Hindlimb muscle (tissue), 1 donor: Measurements from ENCODE around the gene IL21. TPM values are rescaled to one million over a fixed set of nuclear protein-coding genes. Genes with fewer than 3 reads are reported as not detected.
"Not testable (repeated sequence)": the region's sequence is repeated elsewhere in the genome, so short reads cannot be mapped to it uniquely, and the experiment has no call there.

Experiments used
- DNase-seq: peaks from one replicate; pipeline ENCODE4 v3.0.0-alpha.2; 2013
- polyA plus RNA-seq: library from polyadenylated mRNA; unstranded; fragments of 120-200 nt; gene quantifications from one replicate; pipeline ENCODE4 v1.2.1, GENCODE V29; 2013; ENCODE audit not compliant: insufficient read length

IL21 gene
- polyA plus RNA-seq, 1 donor, result not detected

DNA sequence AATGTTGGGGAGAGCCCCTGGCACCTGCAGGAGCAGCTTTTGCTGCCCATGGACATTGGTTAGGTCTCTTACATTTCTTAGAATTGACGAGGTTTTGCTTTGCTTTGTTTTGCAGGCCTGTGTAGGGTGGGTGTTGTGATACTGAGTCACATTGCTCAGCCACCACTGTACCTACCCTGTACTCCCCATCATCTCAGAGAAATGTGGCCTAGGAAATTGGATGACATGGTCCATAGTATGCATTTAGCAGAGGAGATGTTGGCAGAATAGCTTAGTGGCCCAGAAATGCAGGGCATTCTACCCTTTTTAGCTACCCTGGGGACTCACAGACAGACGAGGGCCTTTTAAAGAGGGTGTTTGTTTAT, 43.7 kb downstream of the IL21 start:
- no peak for DNase-seq

DNA sequence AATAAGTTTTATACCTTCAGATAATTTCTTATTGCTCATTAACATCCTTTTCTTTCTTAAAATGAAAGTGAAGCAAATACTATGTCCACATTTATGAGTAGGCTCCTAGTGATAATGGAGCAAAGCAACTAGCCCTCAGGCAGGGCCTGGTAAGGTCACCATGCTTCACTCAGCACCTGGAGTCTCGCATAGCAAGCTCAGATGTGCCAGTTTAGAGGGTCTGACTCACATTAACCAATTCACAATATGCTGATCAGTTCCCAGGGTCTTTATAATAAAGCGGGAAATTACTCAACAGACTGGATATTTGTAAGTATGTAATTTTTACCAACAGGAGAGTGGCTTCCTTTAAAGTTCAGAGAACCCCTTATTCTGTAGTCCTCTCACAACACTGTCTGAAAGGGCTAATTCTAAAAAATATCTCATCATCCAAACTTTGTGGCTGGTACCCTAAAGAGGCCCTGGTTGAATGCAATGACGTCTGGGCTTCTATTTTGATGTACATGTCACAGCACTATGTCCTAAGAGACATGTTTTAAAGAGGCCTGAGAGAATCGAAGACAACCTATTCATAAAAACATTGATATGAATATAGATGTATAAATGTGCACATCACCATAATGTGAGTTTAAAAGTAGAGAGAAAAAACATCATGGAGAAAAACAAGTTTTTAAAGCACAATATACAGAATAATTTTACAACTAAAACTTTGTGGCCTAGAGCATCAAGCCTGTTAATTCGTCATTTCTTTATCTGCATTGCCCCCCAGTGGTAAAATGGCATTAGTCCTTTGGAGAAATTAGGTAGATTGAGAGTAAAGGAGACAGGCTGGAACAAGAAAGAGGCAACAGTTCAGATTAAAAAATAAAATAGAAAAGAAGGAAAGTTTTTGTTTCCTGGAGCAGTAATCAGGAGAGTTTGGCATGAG, 44.3 kb downstream of the IL21 start:
- peak; percentile 24 for DNase-seq

DNA sequence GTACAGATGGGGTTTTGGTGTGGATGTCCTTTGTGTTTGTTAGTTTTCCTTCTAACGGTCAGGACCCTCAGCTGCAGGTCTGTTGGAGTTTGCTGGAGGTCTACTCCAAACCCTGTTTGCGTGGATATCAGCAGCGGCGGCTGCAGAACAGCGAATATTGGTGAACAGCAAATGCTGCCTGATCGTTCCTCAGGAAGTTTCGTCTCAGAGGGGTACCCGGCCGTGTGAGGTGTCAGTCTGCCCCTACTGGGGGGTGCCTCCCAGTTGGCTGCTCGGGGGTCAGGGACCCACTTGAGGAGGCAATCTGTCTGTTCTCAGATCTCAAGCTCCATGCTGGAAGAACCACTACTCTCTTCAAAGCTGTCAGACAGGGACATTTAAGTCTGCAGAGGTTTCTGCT, 46.5 kb downstream of the IL21 start:
- not testable (repeated sequence) for DNase-seq

- DNase-seq, result no peak
These were observed 58.4 kb downstream of the IL21 start for GRCh38 chr4:122562449-122562848.

Other genes starting within 250 kb of the IL21 start
- gene ADAD1, start 242.1 kb downstream of the IL21 start, polyA plus RNA-seq, result not detected
- gene IL2, start 164.3 kb downstream of the IL21 start, polyA plus RNA-seq, result not detected
- 3.2 TPM for gene BBS12, start 111.6 kb upstream of the IL21 start, polyA plus RNA-seq
- 5.9 TPM for gene FGF2, start 205.8 kb upstream of the IL21 start, polyA plus RNA-seq